ENCODE results near the gene ASL. TPM values are rescaled to one million over a fixed set of nuclear protein-coding genes. Genes with fewer than 3 reads are reported as not detected.
"Not testable (repeated sequence)": the region's sequence is repeated elsewhere in the genome, so short reads cannot be mapped to it uniquely, and the experiment has no call there.

ASL gene
- 19.0 and 30.5 TPM in 2 replicates for total RNA-seq (2021)
- Bru-seq, nascent RNA, result percentile 53 among the genes with signal in this experiment
- percentile 49 among the genes with signal in this experiment for BruChase-seq, experiment 1, labeled RNA remaining after a 2-hour chase
- BruChase-seq, experiment 2, labeled RNA remaining after a 6-hour chase, result percentile 50 among the genes with signal in this experiment
- long read RNA-seq, transcript ASL-201 (17 exons, 2,143 nt), result minor isoform, 11 of 108 reads
- long read RNA-seq, transcript ASL-205 (16 exons, 1,622 nt), result major isoform, 26 of 108 reads
- long read RNA-seq, transcript ASL-203 (15 exons, 1,765 nt), result minor isoform, 9 of 108 reads
- long read RNA-seq, partial matches to known transcripts, result 48 of 108 reads
- long read RNA-seq, other reads (novel, unspliced or antisense), result 13 of 108 reads

DNA sequence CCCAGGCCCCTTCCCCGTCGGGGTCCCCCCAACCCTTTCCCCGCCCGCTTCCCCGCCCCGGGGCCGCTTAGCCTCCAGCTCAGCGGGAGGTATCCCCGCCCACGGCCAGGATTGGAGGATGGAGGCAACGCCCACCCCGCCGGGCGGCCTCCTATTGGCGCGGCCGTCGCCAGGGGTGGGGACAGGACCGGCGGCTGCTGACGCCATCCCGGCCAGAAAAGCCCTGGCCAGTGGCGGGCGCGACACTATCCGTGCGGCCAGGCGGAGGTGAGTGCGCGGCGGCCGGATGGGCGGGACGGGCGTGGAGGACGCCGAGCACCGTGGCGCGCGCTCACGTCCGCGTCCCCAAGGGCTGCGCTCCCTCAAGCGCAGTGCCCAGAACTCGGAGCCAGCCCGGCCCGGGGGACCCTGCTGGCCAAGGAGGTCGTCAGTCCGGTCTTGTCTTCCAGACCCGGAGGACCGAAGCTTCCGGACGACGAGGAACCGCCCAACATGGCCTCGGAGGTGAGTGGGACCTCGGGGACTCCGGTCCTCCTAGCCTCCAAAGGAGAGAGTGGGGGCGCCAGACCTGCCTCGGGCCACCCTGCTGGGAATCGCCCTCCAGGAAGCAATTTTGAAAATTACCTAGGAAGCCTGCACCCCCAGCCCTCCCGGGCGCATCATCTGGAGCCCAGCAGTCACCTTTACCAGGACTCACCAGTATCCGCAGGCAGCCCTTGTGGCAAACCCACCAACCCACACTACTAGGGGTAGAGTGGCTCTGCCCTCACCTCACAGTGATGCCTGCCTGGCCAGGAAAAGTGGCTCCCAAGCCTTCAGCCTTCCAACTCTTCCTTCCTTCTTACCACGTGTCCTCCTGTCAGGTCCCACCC lies at the start of gene ASL:
ASL (plus strand) TSS at position 230 of the 872 bp plus-strand sequence; CDS start at position 493, 263 bp downstream.
- H3K4me1 ChIP-seq (replicated peaks; ENCODE audit: insufficient read depth), result peaks cover 9% of the 10 kb centered on the region
- H3K9me3 ChIP-seq (ENCODE audit: insufficient read depth, low read depth), result no peaks in the 10 kb centered on the region
- H4K20me1 ChIP-seq (ENCODE audit: insufficient read depth), result no peaks in the 10 kb centered on the region
- H2AFZ ChIP-seq, result peak within 1 kb of the TSS; percentile 90
- POLR2A ChIA-PET (ENCODE audit: unreplicated experiment), result interaction anchor here (0.6 to 0.7 kb wide), 6 partner anchors 25 to 598 kb away, joined by 3 to 10 read pairs (median 4); no protein-coding TSS in a partner anchor
- peak; percentile 80 to 96 for DNase-seq
- TF ChIP-seq, protein P1, sequence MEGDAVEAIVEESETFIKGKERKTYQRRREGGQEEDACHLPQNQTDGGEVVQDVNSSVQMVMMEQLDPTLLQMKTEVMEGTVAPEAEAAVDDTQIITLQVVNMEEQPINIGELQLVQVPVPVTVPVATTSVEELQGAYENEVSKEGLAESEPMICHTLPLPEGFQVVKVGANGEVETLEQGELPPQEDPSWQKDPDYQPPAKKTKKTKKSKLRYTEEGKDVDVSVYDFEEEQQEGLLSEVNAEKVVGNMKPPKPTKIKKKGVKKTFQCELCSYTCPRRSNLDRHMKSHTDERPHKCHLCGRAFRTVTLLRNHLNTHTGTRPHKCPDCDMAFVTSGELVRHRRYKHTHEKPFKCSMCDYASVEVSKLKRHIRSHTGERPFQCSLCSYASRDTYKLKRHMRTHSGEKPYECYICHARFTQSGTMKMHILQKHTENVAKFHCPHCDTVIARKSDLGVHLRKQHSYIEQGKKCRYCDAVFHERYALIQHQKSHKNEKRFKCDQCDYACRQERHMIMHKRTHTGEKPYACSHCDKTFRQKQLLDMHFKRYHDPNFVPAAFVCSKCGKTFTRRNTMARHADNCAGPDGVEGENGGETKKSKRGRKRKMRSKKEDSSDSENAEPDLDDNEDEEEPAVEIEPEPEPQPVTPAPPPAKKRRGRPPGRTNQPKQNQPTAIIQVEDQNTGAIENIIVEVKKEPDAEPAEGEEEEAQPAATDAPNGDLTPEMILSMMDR (conservative IDR thresholded peaks at IDR 0.05), result no peak
- TF ChIP-seq EZH2 (IDR thresholded peaks at IDR 0.05; ENCODE audit: low read depth), result no peak
- no peaks in the 10 kb centered on the region for H3K36me3 ChIP-seq (ENCODE audit: low read depth)
- peak within 1 kb of the TSS; percentile 84 for H3K4me3 ChIP-seq
- H3K79me2 ChIP-seq (ENCODE audit: low read depth), result no peaks in the 10 kb centered on the region
- BruUV-seq (replicated peaks), result TSS peak; percentile 71
- no peak within 1 kb of the TSS for H3K27ac ChIP-seq
- H3K4me2 ChIP-seq, result peak within 1 kb of the TSS; percentile 93
- intact Hi-C loops (cut with micrococcal nuclease; ENCODE audit: unreplicated experiment), result no loop called here
- H3K9me2 ChIP-seq (ENCODE audit: insufficient read depth), result no peaks in the 10 kb centered on the region
- no peaks in the 10 kb centered on the region for H3F3A ChIP-seq (ENCODE audit: insufficient read depth, low read depth)
- no peaks in the 10 kb centered on the region for H3K27me3 ChIP-seq (ENCODE audit: insufficient read depth, low read depth)
- CTCF ChIA-PET, result interaction anchor here (0.5 to 0.6 kb wide), 2 partner anchors 45 to 62 kb away, joined by 3 to 7 read pairs; no protein-coding TSS in a partner anchor

DNA sequence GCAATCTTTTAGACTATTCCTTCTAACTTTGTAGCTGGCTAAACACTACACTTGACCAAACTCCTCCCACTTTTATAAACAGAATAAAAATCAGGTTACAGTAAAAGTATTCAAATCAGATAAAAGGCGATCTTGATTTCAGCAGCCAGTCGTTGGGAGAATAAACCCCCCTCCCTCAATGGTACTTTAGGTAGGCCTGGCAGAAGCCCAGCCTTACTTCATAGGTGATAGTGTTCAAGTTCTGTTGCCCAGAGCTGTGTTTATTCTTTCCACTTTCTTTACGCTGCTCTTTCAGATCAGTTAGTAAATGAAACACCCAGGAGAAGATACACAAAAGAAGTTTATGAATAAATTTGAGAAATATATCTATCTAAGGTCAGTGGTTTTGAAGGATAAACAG lies 47.3 kb upstream of the ASL start:
- H3K79me2 ChIP-seq (ENCODE audit: low read depth); intact Hi-C loops (cut with micrococcal nuclease; ENCODE audit: unreplicated experiment); H3K4me1 ChIP-seq (replicated peaks; ENCODE audit: insufficient read depth); H3K9me3 ChIP-seq (ENCODE audit: insufficient read depth, low read depth); POLR2A ChIA-PET (ENCODE audit: unreplicated experiment); H3K4me3 ChIP-seq; H3K36me3 ChIP-seq (ENCODE audit: low read depth); H3K4me2 ChIP-seq; H4K20me1 ChIP-seq (ENCODE audit: insufficient read depth); BruUV-seq (replicated peaks); H3K27ac ChIP-seq; CTCF ChIA-PET; H3K27me3 ChIP-seq (ENCODE audit: insufficient read depth, low read depth); H3F3A ChIP-seq (ENCODE audit: insufficient read depth, low read depth); DNase-seq; H2AFZ ChIP-seq; H3K9me2 ChIP-seq (ENCODE audit: insufficient read depth): not testable (repeated sequence)

DNA sequence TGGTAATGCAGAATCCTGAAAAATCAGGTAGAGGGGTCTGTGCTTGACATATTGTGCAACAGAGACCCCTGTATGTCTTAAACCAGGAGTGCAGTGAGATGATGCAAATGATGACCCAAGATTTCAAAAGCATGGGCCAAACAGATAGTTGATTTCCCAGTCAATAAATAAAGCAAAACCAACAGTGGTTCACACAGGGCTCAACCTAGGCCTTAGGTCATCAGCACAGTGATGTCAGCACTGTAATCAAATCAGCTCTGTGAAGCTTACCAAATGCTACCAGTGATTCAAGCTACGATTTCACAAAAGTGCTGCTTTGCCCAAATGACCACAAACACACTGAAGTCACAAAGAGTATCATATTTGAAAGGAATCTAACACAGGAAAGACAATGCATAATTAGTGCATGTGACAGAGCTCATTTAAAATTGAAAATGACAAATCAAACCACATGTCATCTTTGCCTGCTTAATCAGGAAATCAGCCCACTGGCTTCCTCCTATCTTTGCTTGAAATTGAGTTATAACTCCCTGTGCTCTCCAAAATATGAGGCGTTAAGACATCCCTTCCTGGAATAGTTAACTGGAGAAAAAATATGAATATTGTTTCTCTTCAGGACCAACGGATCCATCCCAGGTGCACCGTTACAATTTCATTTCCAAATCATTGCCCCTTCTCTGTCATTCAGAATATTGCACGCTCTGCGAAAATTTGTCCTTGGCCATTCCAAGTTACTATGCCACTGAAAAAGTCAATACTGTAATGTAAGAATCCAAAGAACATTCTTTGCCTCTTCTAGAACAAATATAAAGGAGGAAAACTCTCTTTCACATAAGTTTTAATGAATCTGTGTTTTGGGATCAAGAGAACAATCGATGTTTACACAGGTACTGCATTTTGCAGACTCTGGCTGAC lies 41.9 kb upstream of the ASL start:
- H3F3A ChIP-seq (ENCODE audit: insufficient read depth, low read depth), result no peaks in the 10 kb centered on the region
- no peaks in the 10 kb centered on the region for H3K36me3 ChIP-seq (ENCODE audit: low read depth)
- no peaks in the 10 kb centered on the region for H3K4me1 ChIP-seq (replicated peaks; ENCODE audit: insufficient read depth)
- H3K27me3 ChIP-seq (ENCODE audit: insufficient read depth, low read depth), result no peaks in the 10 kb centered on the region
- no peak overlapping the region for H3K27ac ChIP-seq
- intact Hi-C loops (cut with micrococcal nuclease; ENCODE audit: unreplicated experiment), result loop anchor here (10.0 kb wide), 1 partner anchor 111 kb away; no protein-coding TSS in a partner anchor
- H3K9me2 ChIP-seq (ENCODE audit: insufficient read depth), result no peaks in the 10 kb centered on the region
- H3K79me2 ChIP-seq (ENCODE audit: low read depth), result no peaks in the 10 kb centered on the region
- BruUV-seq (replicated peaks), result no TSS peak
- no peaks in the 10 kb centered on the region for H3K9me3 ChIP-seq (ENCODE audit: insufficient read depth, low read depth)
- TF ChIP-seq, protein P1 (conservative IDR thresholded peaks at IDR 0.05), result no peak
- TF ChIP-seq EZH2 (IDR thresholded peaks at IDR 0.05; ENCODE audit: low read depth), result no peak
- no peak overlapping the region for H3K4me2 ChIP-seq
- H4K20me1 ChIP-seq (ENCODE audit: insufficient read depth), result no peaks in the 10 kb centered on the region
- ChIA-PET CTCF (no interaction called here), POLR2A (ENCODE audit: unreplicated experiment) (no interaction called here)
- no peak overlapping the region for H3K4me3 ChIP-seq
- H2AFZ ChIP-seq, result no peak overlapping the region
- no peak for DNase-seq

DNA sequence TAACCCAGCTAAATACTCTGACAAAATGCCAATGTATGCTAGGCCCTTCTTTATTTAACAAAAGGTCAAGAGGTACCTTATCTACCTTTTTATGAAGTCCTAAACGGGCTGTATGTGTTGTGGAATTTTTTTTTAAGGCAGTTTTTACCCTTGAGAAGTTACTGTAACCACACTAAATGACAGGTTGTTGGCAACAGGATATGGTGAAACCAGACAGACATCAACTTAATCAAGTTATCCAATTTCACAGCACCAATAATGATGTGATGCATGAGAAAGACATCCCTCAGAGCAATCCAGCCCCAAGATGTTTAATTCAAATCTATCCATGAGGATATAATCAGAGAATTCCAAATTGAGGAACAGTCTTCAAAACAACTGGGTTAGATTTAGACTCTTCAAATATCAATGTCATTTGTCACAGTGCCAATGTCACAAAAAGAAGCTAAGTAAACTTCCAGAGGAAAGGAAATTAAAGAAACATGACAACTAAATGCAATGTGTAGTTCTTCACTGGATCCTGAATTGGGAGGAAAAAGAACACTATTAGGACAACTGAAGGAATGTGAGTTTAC lies 41.1 kb upstream of the ASL start:
- CTCF ChIA-PET; H4K20me1 ChIP-seq (ENCODE audit: insufficient read depth); H3F3A ChIP-seq (ENCODE audit: insufficient read depth, low read depth); H3K36me3 ChIP-seq (ENCODE audit: low read depth); POLR2A ChIA-PET (ENCODE audit: unreplicated experiment); H3K4me3 ChIP-seq; H2AFZ ChIP-seq; H3K4me1 ChIP-seq (replicated peaks; ENCODE audit: insufficient read depth); H3K27me3 ChIP-seq (ENCODE audit: insufficient read depth, low read depth); BruUV-seq (replicated peaks); DNase-seq; H3K27ac ChIP-seq; H3K9me2 ChIP-seq (ENCODE audit: insufficient read depth); H3K9me3 ChIP-seq (ENCODE audit: insufficient read depth, low read depth); H3K79me2 ChIP-seq (ENCODE audit: low read depth); H3K4me2 ChIP-seq: not testable (repeated sequence)
- intact Hi-C loops (cut with micrococcal nuclease; ENCODE audit: unreplicated experiment), result loop anchor here (10.0 kb wide), 1 partner anchor 110 kb away; no protein-coding TSS in a partner anchor

All from PC-9 (cell line).